NCI-H524 treated with DMSO at 0.1 percent for 48 hours (cell line): ENCODE measurements around the gene TCEAL4.

ENCODE experiments used
- DNase-seq: peaks from one replicate; lab custom pipeline; 2025; lab: John Stamatoyannopoulos, UW

TCEAL4 gene

GRCh38 chrX:103585411-103586313 is at the start of gene TCEAL4:
TCEAL4 (plus strand) TSS chrX:103585515; CDS start chrX:103586676, 1,161 bp downstream.
- DNase-seq: peak; percentile 39

- DNase-seq: no peak
Observed at GRCh38 chrX:103536071-103536470, 49.2 kb upstream of the TCEAL4 start.

GRCh38 chrX:103536732-103537131 is 48.6 kb upstream of the TCEAL4 start:
- no peak for DNase-seq

- no peak for DNase-seq
Observed at GRCh38 chrX:103537871-103538387, 47.4 kb upstream of the TCEAL4 start.

- no peak for DNase-seq
Observed at GRCh38 chrX:103538728-103539127, 46.6 kb upstream of the TCEAL4 start.

- no peak for DNase-seq
Observed at GRCh38 chrX:103539695-103540094, 45.6 kb upstream of the TCEAL4 start.

GRCh38 chrX:103540145-103540544 is 45.2 kb upstream of the TCEAL4 start:
- no peak for DNase-seq

GRCh38 chrX:103549916-103550315 is 35.4 kb upstream of the TCEAL4 start:
- DNase-seq: no peak

- DNase-seq: no peak
Observed at GRCh38 chrX:103550415-103551051, 34.8 kb upstream of the TCEAL4 start.

- DNase-seq: no peak
Observed at GRCh38 chrX:103552236-103552635, 33.1 kb upstream of the TCEAL4 start.

GRCh38 chrX:103554687-103555424 is 30.5 kb upstream of the TCEAL4 start:
- DNase-seq: no peak

GRCh38 chrX:103556963-103557612 is 28.2 kb upstream of the TCEAL4 start:
- no peak for DNase-seq

GRCh38 chrX:103560256-103560655 is 25.1 kb upstream of the TCEAL4 start:
- no peak for DNase-seq

GRCh38 chrX:103562801-103563200 is 22.5 kb upstream of the TCEAL4 start:
- no peak for DNase-seq

- DNase-seq: no peak
Observed at GRCh38 chrX:103565197-103565596, 20.1 kb upstream of the TCEAL4 start.

- DNase-seq: no peak
Observed at GRCh38 chrX:103565752-103566151, 19.6 kb upstream of the TCEAL4 start.

GRCh38 chrX:103571121-103571520 is 14.2 kb upstream of the TCEAL4 start:
- no peak for DNase-seq

GRCh38 chrX:103571726-103572125 is 13.6 kb upstream of the TCEAL4 start:
- DNase-seq: no peak

GRCh38 chrX:103573202-103573601 is 12.1 kb upstream of the TCEAL4 start:
- DNase-seq: no peak

GRCh38 chrX:103584596-103584995 is 719 bp upstream of the TCEAL4 start:
- no peak for DNase-seq

GRCh38 chrX:103586314-103586646 is 965 bp downstream of the TCEAL4 start:
- no peak for DNase-seq

GRCh38 chrX:103586659-103587058 is 1.3 kb downstream of the TCEAL4 start:
- no peak for DNase-seq
